H1 (cell line): ENCODE measurements around the gene ELL. TPM values are rescaled to one million over a fixed set of nuclear protein-coding genes. Genes with fewer than 3 reads are reported as not detected.

Experiments
- CHD1 ChIP-seq: IDR thresholded peaks from 2 replicates; pipeline ENCODE4 v1.6.1; 2012; ENCODE audit warnings: low read depth, low read length, improper control_type of control experiment
- EP300 ChIP-seq, 2 experiments: IDR thresholded peaks; 1 replicate in 1 of 2; 2 replicates in 1 of 2; pipeline ENCODE4 v1.6.1; 2011 to 2012; ENCODE audit warnings: low read depth in 2 of 2, low read length in 2 of 2, mild to moderate bottlenecking in 2 of 2, borderline replicate concordance in 1 of 2, inconsistent platforms in 1 of 2, moderate library complexity in 1 of 2
- MAX ChIP-seq: IDR thresholded peaks from 2 replicates; pipeline ENCODE4 v1.6.1; 2012; ENCODE audit warnings: inconsistent platforms
- SP2 ChIP-seq: IDR thresholded peaks from 2 replicates; pipeline ENCODE4 v1.6.1; 2012; ENCODE audit warnings: mild to moderate bottlenecking, low read length, inconsistent platforms
- USF2 ChIP-seq: IDR thresholded peaks from 2 replicates; pipeline ENCODE4 v1.6.1; 2011; ENCODE audit warnings: low read length, improper control_type of control experiment
- polyA plus RNA-seq, 7 experiments: library from polyadenylated mRNA; depleted of rRNA in 3 of 7; stranded (reverse) in 5 of 7; unstranded in 2 of 7; fragments of >200 nt in 5 of 7; fragments of 200-250 nt in 2 of 7; gene quantifications; 1 replicate in 5 of 7; 2 replicates in 1 of 7; 4 replicates in 1 of 7; pipeline versions ENCODE4 v1.2.1 to v1.2.3, GENCODE V29; 2011 to 2013; ENCODE audit warnings: missing spikeins in 2 of 7, mixed read lengths in 2 of 7
- total RNA-seq: library from RNA; stranded (reverse); fragmentation: NEBNext Ultra II Directional; extraction: Animal tissue kit (Norgen Biotek cat#: 25700); gene quantifications from 2 replicates; pipeline ENCODE4 v1.2.1, GENCODE V29; 2021

The ELL gene
- total and polyA plus RNA-seq, 2 of the 8 experiments (the other 6 are each of a cell fraction or from before 2014, with no cell fraction given), result 5.2 to 10.5 TPM

GRCh38 chr19:18416778-18417249 lies 105.1 kb downstream of the ELL start (continued):
- TF ChIP-seq EP300 (IDR thresholded peaks at IDR 0.05; ENCODE audit: borderline replicate concordance in 1 of 2, low read depth in 2 of 2, low read length in 2 of 2) (peak in 1 of 2 experiments; percentile 4; a peak in 1 of 3 replicates), MAX (peak; percentile 73; the same call in 1 of the 2 replicates), CHD1 (no peak), SP2 (no peak), USF2 (no peak)
